ENCODE data around the gene CMTR1. TPM values are rescaled to one million over a fixed set of nuclear protein-coding genes. Genes with fewer than 3 reads are reported as not detected.
"Not testable (repeated sequence)": the region's sequence is repeated elsewhere in the genome, so short reads cannot be mapped to it uniquely, and the experiment has no call there.

Gene CMTR1
- total RNA-seq, 1 experiment from 2014 or later, result 36.4 TPM

DNA sequence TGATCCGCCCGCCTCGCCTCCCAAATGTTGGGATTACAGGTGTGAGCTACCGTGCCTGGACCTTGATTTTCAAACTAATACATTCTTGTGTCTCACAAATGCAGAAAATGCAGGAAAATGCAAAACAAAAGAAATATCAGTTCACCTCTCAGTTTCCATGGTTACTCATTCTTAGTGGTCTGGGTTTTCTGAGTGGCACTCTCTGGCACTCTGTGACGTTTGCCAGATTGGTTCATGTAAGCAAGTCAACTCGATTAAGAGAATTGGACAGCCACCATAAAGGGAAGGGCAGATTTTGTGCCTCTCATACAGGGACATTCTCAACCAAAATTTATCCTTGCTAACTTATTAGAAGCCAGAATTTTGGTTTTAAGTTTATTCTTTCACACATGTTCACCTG is 8.6 kb downstream of the CMTR1 start:
- no peaks in the 10 kb centered on the region for H3K9me3 ChIP-seq (ENCODE audit: low read length)
- no peak overlapping the region for H3K27ac ChIP-seq (ENCODE audit: low read length)
- H3K4me2 ChIP-seq (ENCODE audit: low read length), result no peak overlapping the region
- peaks cover 23% of the 10 kb centered on the region; the same call in 1 of the 2 replicates for H3K79me2 ChIP-seq (ENCODE audit: low read length)
- CTCF ChIA-PET, result no interaction called here
- no peak overlapping the region for H3K4me3 ChIP-seq (ENCODE audit: low read length)
- no peak overlapping the region for H2AFZ ChIP-seq (ENCODE audit: low read length)
- no peaks in the 10 kb centered on the region for H3K9me2 ChIP-seq (replicated peaks; ENCODE audit: low read length)
- TF ChIP-seq EZH2 (IDR thresholded peaks at IDR 0.05; ENCODE audit: low read length, unreplicated experiment) (no peak), EZH2phosphoT487 (IDR thresholded peaks at IDR 0.05; ENCODE audit: borderline replicate concordance, low read length) (no peak)
- TF ChIP-seq, protein P1, sequence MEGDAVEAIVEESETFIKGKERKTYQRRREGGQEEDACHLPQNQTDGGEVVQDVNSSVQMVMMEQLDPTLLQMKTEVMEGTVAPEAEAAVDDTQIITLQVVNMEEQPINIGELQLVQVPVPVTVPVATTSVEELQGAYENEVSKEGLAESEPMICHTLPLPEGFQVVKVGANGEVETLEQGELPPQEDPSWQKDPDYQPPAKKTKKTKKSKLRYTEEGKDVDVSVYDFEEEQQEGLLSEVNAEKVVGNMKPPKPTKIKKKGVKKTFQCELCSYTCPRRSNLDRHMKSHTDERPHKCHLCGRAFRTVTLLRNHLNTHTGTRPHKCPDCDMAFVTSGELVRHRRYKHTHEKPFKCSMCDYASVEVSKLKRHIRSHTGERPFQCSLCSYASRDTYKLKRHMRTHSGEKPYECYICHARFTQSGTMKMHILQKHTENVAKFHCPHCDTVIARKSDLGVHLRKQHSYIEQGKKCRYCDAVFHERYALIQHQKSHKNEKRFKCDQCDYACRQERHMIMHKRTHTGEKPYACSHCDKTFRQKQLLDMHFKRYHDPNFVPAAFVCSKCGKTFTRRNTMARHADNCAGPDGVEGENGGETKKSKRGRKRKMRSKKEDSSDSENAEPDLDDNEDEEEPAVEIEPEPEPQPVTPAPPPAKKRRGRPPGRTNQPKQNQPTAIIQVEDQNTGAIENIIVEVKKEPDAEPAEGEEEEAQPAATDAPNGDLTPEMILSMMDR (conservative IDR thresholded peaks at IDR 0.05; ENCODE audit: low read depth, low read length), result no peak
- intact Hi-C loops (cut with micrococcal nuclease), result no loop called here
- no peak overlapping the region for H3K9ac ChIP-seq (ENCODE audit: low read length)
- H3K36me3 ChIP-seq (ENCODE audit: low read depth, low read length), result peaks cover 35% of the 10 kb centered on the region
- DNase-seq (no peak), ATAC-seq (no peak)
- H3K4me1 ChIP-seq (ENCODE audit: insufficient read depth, low read length), result peaks cover 7% of the 10 kb centered on the region
- H4K20me1 ChIP-seq (ENCODE audit: low read length), result 0 out of 2 replicates have a peak, but pooled peaks cover 3% of the 10 kb centered on the region
- H3K27me3 ChIP-seq (ENCODE audit: low read length), result no peaks in the 10 kb centered on the region
- H3F3A ChIP-seq (ENCODE audit: low read length, unreplicated experiment), result no peaks in the 10 kb centered on the region
- no TSS peak for BruUV-seq (replicated peaks)
- POLR2A ChIA-PET (ENCODE audit: unreplicated experiment), result no interaction called here

DNA sequence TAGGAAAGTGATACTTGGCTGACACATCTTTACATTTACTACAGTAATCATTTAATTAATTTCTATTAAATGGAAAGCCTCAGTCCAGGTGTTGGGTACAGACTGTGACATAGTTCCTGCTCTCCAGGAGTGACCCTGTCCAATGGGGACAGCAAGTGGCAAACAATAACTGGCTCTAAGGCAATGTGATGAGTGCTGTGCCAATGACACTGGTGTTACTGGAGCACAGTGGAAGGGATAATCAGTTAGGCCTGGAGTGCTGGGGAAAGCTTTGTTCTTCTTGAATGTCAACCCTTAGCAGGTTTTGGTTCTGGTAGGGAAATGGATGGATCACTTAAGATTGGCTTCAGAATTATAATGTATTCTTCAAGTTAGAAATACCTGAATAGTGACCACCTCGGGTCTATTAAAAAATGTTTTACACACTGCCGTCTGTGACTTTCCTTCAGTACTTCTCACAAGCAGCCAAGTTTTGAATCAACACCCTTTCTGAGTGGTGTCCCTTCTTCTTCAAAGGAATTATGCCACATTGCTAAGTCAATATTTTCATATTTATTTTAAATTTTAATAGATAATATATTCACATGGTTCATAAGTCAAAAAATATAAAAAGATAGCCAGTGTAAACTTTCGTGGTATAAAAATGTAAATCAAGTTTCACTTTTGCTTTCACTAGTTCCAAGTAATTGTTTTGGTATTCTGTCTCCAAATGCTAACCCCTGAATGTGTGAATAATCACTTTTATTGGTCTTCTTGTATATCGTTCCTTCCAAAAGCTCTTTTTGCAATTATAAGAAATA is 9.6 kb downstream of the CMTR1 start:
- Histone ChIP-seq H3K79me2 (ENCODE audit: low read length) (peaks cover 23% of the 10 kb centered on the region; the same call in 1 of the 2 replicates), H3K27me3 (ENCODE audit: low read length) (no peaks in the 10 kb centered on the region), H3K9me2 (replicated peaks; ENCODE audit: low read length) (no peaks in the 10 kb centered on the region), H3K36me3 (ENCODE audit: low read depth, low read length) (peaks cover 37% of the 10 kb centered on the region), H4K20me1 (ENCODE audit: low read length) (0 out of 2 replicates have a peak, but pooled peaks cover 3% of the 10 kb centered on the region), H3K27ac (ENCODE audit: low read length) (no peak overlapping the region), H3K4me2 (ENCODE audit: low read length) (no peak overlapping the region), H3K9ac (ENCODE audit: low read length) (no peak overlapping the region), H3F3A (ENCODE audit: low read length, unreplicated experiment) (no peaks in the 10 kb centered on the region), H3K4me3 (ENCODE audit: low read length) (no peak overlapping the region), H3K4me1 (ENCODE audit: insufficient read depth, low read length) (peaks cover 7% of the 10 kb centered on the region), H3K9me3 (ENCODE audit: low read length) (no peaks in the 10 kb centered on the region), H2AFZ (ENCODE audit: low read length) (no peak overlapping the region)
- DNase-seq (no peak), ATAC-seq (0 out of 2 replicates have a peak, but pooled peaks have one; percentile 11)
- POLR2A ChIA-PET (ENCODE audit: unreplicated experiment), result no interaction called here
- no TSS peak for BruUV-seq (replicated peaks)
- CTCF ChIA-PET, result no interaction called here
- intact Hi-C loops (cut with micrococcal nuclease), result no loop called here
- TF ChIP-seq EZH2 (IDR thresholded peaks at IDR 0.05; ENCODE audit: low read length, unreplicated experiment) (no peak), EZH2phosphoT487 (IDR thresholded peaks at IDR 0.05; ENCODE audit: borderline replicate concordance, low read length) (no peak)
- TF ChIP-seq, protein P1 (conservative IDR thresholded peaks at IDR 0.05; ENCODE audit: low read depth, low read length), result no peak

DNA sequence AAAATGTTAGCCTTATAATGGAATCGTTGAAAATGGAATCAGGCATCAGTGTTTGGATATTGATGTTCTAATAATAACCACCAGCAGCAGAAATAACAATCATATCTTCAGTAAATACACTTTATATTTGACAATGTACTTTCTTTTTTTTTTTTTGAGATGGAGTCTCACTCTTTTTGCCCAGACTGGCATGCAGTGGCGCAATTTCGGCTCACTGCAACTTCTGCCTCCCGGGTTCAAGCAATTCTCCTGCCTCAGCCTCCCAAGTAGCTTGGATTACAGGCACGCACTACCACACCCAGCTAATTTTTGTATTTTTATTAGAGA is 10.2 kb downstream of the CMTR1 start:
- H3K4me2 ChIP-seq (ENCODE audit: low read length); H3K27ac ChIP-seq (ENCODE audit: low read length); H3K9me2 ChIP-seq (replicated peaks; ENCODE audit: low read length); CTCF ChIA-PET; H3K27me3 ChIP-seq (ENCODE audit: low read length); DNase-seq; POLR2A ChIA-PET (ENCODE audit: unreplicated experiment); H3K4me3 ChIP-seq (ENCODE audit: low read length); BruUV-seq (replicated peaks); H3F3A ChIP-seq (ENCODE audit: low read length, unreplicated experiment); H3K4me1 ChIP-seq (ENCODE audit: insufficient read depth, low read length); intact Hi-C loops (cut with micrococcal nuclease); H4K20me1 ChIP-seq (ENCODE audit: low read length); H3K9me3 ChIP-seq (ENCODE audit: low read length); ATAC-seq; H3K9ac ChIP-seq (ENCODE audit: low read length); H2AFZ ChIP-seq (ENCODE audit: low read length): not testable (repeated sequence)
- Histone ChIP-seq H3K36me3 (ENCODE audit: low read depth, low read length) (peaks cover 35% of the 10 kb centered on the region), H3K79me2 (ENCODE audit: low read length) (peaks cover 23% of the 10 kb centered on the region; the same call in 1 of the 2 replicates)

Data from PC-3 (cell line).